HepG2 (cell line): ENCODE measurements around the gene TCF23. TPM values are rescaled to one million over a fixed set of nuclear protein-coding genes. Genes with fewer than 3 reads are reported as not detected.

Experiments
- CBFB ChIP-seq: sonication (generic); formaldehyde crosslinking; IDR thresholded peaks from 2 replicates; pipeline ENCODE4 v1.4.0; 2020; ENCODE audit warnings: missing genetic modification reagents
- FOXJ3 ChIP-seq: sonication (generic); formaldehyde crosslinking; IDR thresholded peaks from 2 replicates; pipeline ENCODE4 v1.4.0; 2020; ENCODE audit warnings: missing genetic modification reagents, mild to moderate bottlenecking, borderline replicate concordance
- FOXK2 ChIP-seq: fragments of 450-650 bp; IDR thresholded peaks from 2 replicates; pipeline ENCODE4 v1.6.1; 2016
- FUBP1 ChIP-seq: sonication (generic); formaldehyde crosslinking; IDR thresholded peaks from 2 replicates; pipeline ENCODE4 v1.5.1; 2020; ENCODE audit warnings: missing genetic modification reagents, mild to moderate bottlenecking, borderline replicate concordance
- MED13 ChIP-seq: sonication (generic); formaldehyde crosslinking; IDR thresholded peaks from 2 replicates; pipeline ENCODE4 v1.5.0; 2020; ENCODE audit warnings: missing genetic modification reagents
- MIER3 ChIP-seq: IDR thresholded peaks from 2 replicates; pipeline ENCODE4 v1.6.1; 2016; ENCODE audit warnings: missing compliant biosample characterization, borderline replicate concordance
- MZF1 ChIP-seq: sonication (generic); formaldehyde crosslinking; IDR thresholded peaks from 2 replicates; pipeline ENCODE4 v1.8.1; 2023; ENCODE audit warnings: mild to moderate bottlenecking, missing genetic modification reagents, borderline replicate concordance
- NR0B2 ChIP-seq: sonication (generic); formaldehyde crosslinking; IDR thresholded peaks from 2 replicates; pipeline ENCODE4 v1.4.0; 2020; ENCODE audit warnings: mild to moderate bottlenecking, missing genetic modification reagents
- PAX8 ChIP-seq: sonication (generic); formaldehyde crosslinking; IDR thresholded peaks from 2 replicates; pipeline ENCODE4 v1.8.0; 2022; ENCODE audit warnings: mild to moderate bottlenecking, missing genetic modification reagents, borderline replicate concordance
- PCBP1 ChIP-seq: fragments of 200-400 bp; formaldehyde crosslinking; IDR thresholded peaks from 2 replicates; pipeline ENCODE4 v1.6.1; 2017; ENCODE audit warnings: mild to moderate bottlenecking, low read depth, low read length, borderline replicate concordance
- PLRG1 ChIP-seq: fragments of 450-650 bp; conservative IDR thresholded peaks from 2 replicates; pipeline ENCODE4 v1.6.1; 2016
- RNF219 ChIP-seq: sonication (generic); formaldehyde crosslinking; IDR thresholded peaks from 2 replicates; pipeline ENCODE4 v1.5.0; 2020; ENCODE audit warnings: mild to moderate bottlenecking, missing genetic modification reagents
- SATB2 ChIP-seq: sonication (generic); formaldehyde crosslinking; IDR thresholded peaks from 2 replicates; pipeline ENCODE4 v1.5.0; 2020; ENCODE audit warnings: missing genetic modification reagents
- SIN3A ChIP-seq: IDR thresholded peaks from 2 replicates; pipeline ENCODE4 v1.6.1; 2011; ENCODE audit warnings: low read depth, mild to moderate bottlenecking, control low read depth, low read length, borderline replicate concordance
- SNAPC2 ChIP-seq: sonication (generic); formaldehyde crosslinking; IDR thresholded peaks from 2 replicates; pipeline ENCODE4 v1.8.1; 2022; ENCODE audit warnings: mild to moderate bottlenecking, missing genetic modification reagents
- SNRNP70 ChIP-seq: fragments of 200-400 bp; formaldehyde crosslinking; IDR thresholded peaks from 2 replicates; pipeline ENCODE4 v1.6.1; 2017; ENCODE audit warnings: mild to moderate bottlenecking, low read depth, low read length, moderate library complexity
- SOX13 ChIP-seq, 3 experiments: fragments of 450-650 bp in 1 of 3; sonication (generic) in 1 of 3; formaldehyde crosslinking in 1 of 3; IDR thresholded peaks in 2 of 3; conservative IDR thresholded peaks in 1 of 3; 2 replicates each; pipeline versions ENCODE4 v1.5.0 to v1.6.1; 2016 to 2020; ENCODE audit warnings: antibody characterized with exemption in 1 of 3, mild to moderate bottlenecking in 1 of 3, missing compliant biosample characterization in 1 of 3, missing genetic modification reagents in 1 of 3, moderate library complexity in 1 of 3
- XBP1 ChIP-seq: sonication (generic); formaldehyde crosslinking; IDR thresholded peaks from 2 replicates; pipeline ENCODE4 v1.5.0; 2020; ENCODE audit warnings: missing genetic modification reagents
- ZNF276 ChIP-seq: sonication (generic); formaldehyde crosslinking; IDR thresholded peaks from 2 replicates; pipeline ENCODE4 v1.4.0; 2020; ENCODE audit warnings: mild to moderate bottlenecking, low read depth, missing genetic modification reagents
- ZNF282 ChIP-seq: fragments of 450-650 bp; IDR thresholded peaks from 2 replicates; pipeline ENCODE4 v1.6.1; 2018; ENCODE audit not compliant: partially characterized antibody
- ZNF451 ChIP-seq: sonication (generic); formaldehyde crosslinking; IDR thresholded peaks from 2 replicates; pipeline ENCODE4 v1.5.0; 2020; ENCODE audit warnings: mild to moderate bottlenecking, missing genetic modification reagents
- ZNF704 ChIP-seq: sonication (generic); formaldehyde crosslinking; IDR thresholded peaks from 2 replicates; pipeline ENCODE4 v1.8.1; 2023; ENCODE audit warnings: mild to moderate bottlenecking, inconsistent platforms, moderate library complexity, missing genetic modification reagents, borderline replicate concordance
- ZNF841 ChIP-seq: sonication (generic); formaldehyde crosslinking; IDR thresholded peaks from 2 replicates; pipeline ENCODE4 v1.8.1; 2023; ENCODE audit warnings: missing genetic modification reagents, borderline replicate concordance
- polyA plus RNA-seq, 8 experiments: library from polyadenylated mRNA; depleted of rRNA in 3 of 8; stranded (reverse) in 7 of 8; unstranded in 1 of 8; fragments of >200 nt; fragmentation: Illumina TruSeq in 4 of 8; extraction: Trizol in 4 of 8; gene quantifications; 2 replicates each; pipeline versions ENCODE4 v1.2.1 to v1.2.3, GENCODE V29; 2011 to 2016; ENCODE audit warnings: low read depth in 4 of 8, missing spikeins in 1 of 8, mixed read lengths in 1 of 8; ENCODE audit not compliant: insufficient read depth in 1 of 8
- total RNA-seq, 5 experiments: library from RNA; depleted of rRNA; stranded (reverse); fragments of >200 nt; fragmentation: Illumina TruSeq; extraction: Trizol; gene quantifications; 2 replicates each; pipeline ENCODE4 v1.2.3, GENCODE V29; 2016; ENCODE audit warnings: low read depth in 1 of 5

Gene TCF23
- total and polyA plus RNA-seq, 2 of the 13 experiments (the other 11 are each of a cell fraction or from before 2014, with no cell fraction given): 0.02 to 1.4 TPM

- TF ChIP-seq SOX13 (IDR thresholded peaks at IDR 0.05) (no peak), SOX13 (CRISPR knock-in tag; conservative IDR thresholded peaks at IDR 0.05 in 1 of 2, IDR thresholded peaks at IDR 0.05 in 1 of 2) (peak in 1 of 2 experiments; percentile 51; a peak in 2 of 4 replicates), PAX8 (CRISPR knock-in tag) (no peak), CBFB (CRISPR knock-in tag) (no peak), ZNF841 (CRISPR knock-in tag) (no peak), RNF219 (CRISPR knock-in tag) (no peak), SNRNP70 (no peak), SATB2 (CRISPR knock-in tag) (no peak), FOXK2 (no peak), FUBP1 (CRISPR knock-in tag) (no peak), NR0B2 (CRISPR knock-in tag) (no peak), ZNF276 (CRISPR knock-in tag) (no peak), XBP1 (no peak), SIN3A (no peak), FOXJ3 (no peak), PCBP1 (no peak), ZNF704 (CRISPR knock-in tag) (no peak), SNAPC2 (no peak), ZNF282 (no peak), MZF1 (CRISPR knock-in tag) (no peak), ZNF451 (CRISPR knock-in tag) (no peak), PLRG1 (no peak), MED13 (CRISPR knock-in tag) (no peak), MIER3 (CRISPR knock-in tag) (peak; percentile 65; the same call in 1 of the 2 replicates)
Observed at GRCh38 chr2:27185331-27186026, 36.7 kb downstream of the TCF23 start (continued).
